HG03439 (cell line): ENCODE data around the gene PRDM8.
"Not testable (repeated sequence)": the region's sequence is repeated elsewhere in the genome, so short reads cannot be mapped to it uniquely, and the experiment has no call there.

Experiments used
- ATAC-seq: cut with Tn5 transposase; IDR thresholded peaks from one replicate; pipeline ENCODE4 v1.9.1; 2021; ENCODE audit warnings: mild to moderate bottlenecking, moderate library complexity; ENCODE audit not compliant: unreplicated experiment

The PRDM8 gene

GRCh38 chr4:80196922-80197573 is at the start of gene PRDM8:
TSS of gene PRDM8 (plus strand) at chr4:80197503. CDS start at chr4:80200081, 2,578 bp downstream.
- ATAC-seq = no peak

GRCh38 chr4:80150387-80151180 is 46.7 kb upstream of the PRDM8 start:
- no peak for ATAC-seq

GRCh38 chr4:80151981-80152380 is 45.3 kb upstream of the PRDM8 start:
- ATAC-seq = no peak

GRCh38 chr4:80153874-80154544 is 43.3 kb upstream of the PRDM8 start:
- no peak for ATAC-seq

GRCh38 chr4:80154545-80154933 is 42.8 kb upstream of the PRDM8 start:
- no peak for ATAC-seq

- ATAC-seq = no peak
Observed at GRCh38 chr4:80155316-80155982, 41.9 kb upstream of the PRDM8 start.

- ATAC-seq = no peak
Observed at GRCh38 chr4:80156410-80156809, 40.9 kb upstream of the PRDM8 start.

- ATAC-seq = no peak
Observed at GRCh38 chr4:80161413-80162058, 35.8 kb upstream of the PRDM8 start.

GRCh38 chr4:80162418-80162817 is 34.9 kb upstream of the PRDM8 start:
- no peak for ATAC-seq

GRCh38 chr4:80165855-80166254 is 31.4 kb upstream of the PRDM8 start:
- no peak for ATAC-seq

GRCh38 chr4:80171251-80171650 is 26.1 kb upstream of the PRDM8 start:
- ATAC-seq = no peak

- no peak for ATAC-seq
Observed at GRCh38 chr4:80171656-80172055, 25.6 kb upstream of the PRDM8 start.

- no peak for ATAC-seq
Observed at GRCh38 chr4:80172203-80172602, 25.1 kb upstream of the PRDM8 start.

- ATAC-seq = peak; percentile 74
Observed at GRCh38 chr4:80173401-80173800, 23.9 kb upstream of the PRDM8 start.

- ATAC-seq = no peak
Observed at GRCh38 chr4:80173841-80174240, 23.5 kb upstream of the PRDM8 start.

- not testable (repeated sequence) for ATAC-seq
Observed at GRCh38 chr4:80177793-80178192, 19.5 kb upstream of the PRDM8 start.

GRCh38 chr4:80178964-80179363 is 18.3 kb upstream of the PRDM8 start:
- ATAC-seq = no peak

GRCh38 chr4:80179637-80180161 is 17.6 kb upstream of the PRDM8 start:
- no peak for ATAC-seq

GRCh38 chr4:80180743-80181142 is 16.6 kb upstream of the PRDM8 start:
- ATAC-seq = no peak

GRCh38 chr4:80182237-80182866 is 15.0 kb upstream of the PRDM8 start:
- ATAC-seq = no peak
